Endothelial cell of umbilical vein (primary cell): Measurements from ENCODE around the gene ANGEL1. TPM values are rescaled to one million over a fixed set of nuclear protein-coding genes. Genes with fewer than 3 reads are reported as not detected.

Source experiments
- BruUV-seq: library from RNA; stranded (reverse); fragments of 400-500 nt; replicated peaks from 2 replicates; lab custom pipeline; 2021; lab: Mats Ljungman, UMichigan
- CTCF ChIA-PET: fragments of 300-600, 350-600 bp; sonication (Branson Sonifier 250); formaldehyde crosslinking; loops from one replicate; lab custom pipeline; 2021; ENCODE audit warnings: antibody characterized with exemption, inconsistent platforms; lab: Charles Lee
- POLR2A ChIA-PET: fragments of 300-600, 350-600 bp; sonication (Branson Sonifier 250); formaldehyde crosslinking; loops from one replicate; lab custom pipeline; 2021; ENCODE audit warnings: antibody characterized with exemption, inconsistent platforms; lab: Charles Lee
- DNase-seq: peaks from one replicate; pipeline ENCODE4 v3.0.0-alpha.2; 2011; ENCODE audit warnings: low read depth, low spot score
- FAIRE-seq: peaks from 2 replicates; lab custom pipeline; 2011; peaks lifted over from hg19 to GRCh38; lab: Jason Lieb, UNC
- H2AFZ ChIP-seq: 2 replicates; pipeline ENCODE4 v1.6.0; 2012; ENCODE audit warnings: low read depth, low read length, control low read depth, inconsistent platforms
- H3K27ac ChIP-seq: 2 replicates; pipeline ENCODE4 v1.5.1; 2011; ENCODE audit warnings: low read depth, mild to moderate bottlenecking, control low read depth, low read length, moderate library complexity; ENCODE audit not compliant: insufficient read depth
- H3K27me3 ChIP-seq, 2 experiments: 2 replicates each; pipeline versions ENCODE4 v1.6.0 to v1.6.1; 2011; ENCODE audit warnings: low read length in 2 of 2, mixed read lengths in 1 of 2; ENCODE audit not compliant: control insufficient read depth in 2 of 2, insufficient read depth in 2 of 2
- H3K36me3 ChIP-seq, 2 experiments: 2 replicates in 1 of 2; 3 replicates in 1 of 2; pipeline ENCODE4 v1.5.1; 2011; ENCODE audit warnings: low read length in 2 of 2, mild to moderate bottlenecking in 1 of 2, moderate library complexity in 1 of 2; ENCODE audit not compliant: control insufficient read depth in 2 of 2, insufficient read depth in 2 of 2; ENCODE audit errors: extremely low read depth in 1 of 2
- H3K4me1 ChIP-seq: 3 replicates; pipeline ENCODE4 v1.5.1; 2011; ENCODE audit warnings: mild to moderate bottlenecking, low read length; ENCODE audit not compliant: control insufficient read depth, insufficient read depth; ENCODE audit errors: extremely low read depth
- H3K4me2 ChIP-seq: 2 replicates; pipeline ENCODE4 v1.6.1; 2011; ENCODE audit warnings: low read length, control low read depth, mixed read lengths; ENCODE audit not compliant: insufficient read depth
- H3K4me3 ChIP-seq, 3 experiments: fragments of 200-600 bp in 1 of 3; sonication (generic), shearing (Covaris generic) in 1 of 3; replicated peaks in 1 of 3; 2 replicates each; pipeline ENCODE4 v1.5.1; 2011 to 2016; ENCODE audit warnings: control low read depth in 3 of 3, low read length in 3 of 3, mild to moderate bottlenecking in 2 of 3, inconsistent platforms in 1 of 3, low read depth in 1 of 3, moderate library complexity in 1 of 3; ENCODE audit not compliant: insufficient read depth in 1 of 3
- H3K79me2 ChIP-seq: 2 replicates; pipeline ENCODE4 v1.6.0; 2012; ENCODE audit warnings: low read length, inconsistent platforms; ENCODE audit not compliant: control insufficient read depth, insufficient read depth
- H3K9ac ChIP-seq: replicated peaks from 2 replicates; pipeline ENCODE3; 2011; ENCODE audit warnings: low read length, control low read depth; ENCODE audit not compliant: insufficient read depth; ENCODE audit errors: extremely low read depth
- H3K9me1 ChIP-seq: replicated peaks from 3 replicates; pipeline ENCODE4 v1.6.0; 2011; ENCODE audit warnings: mild to moderate bottlenecking, low read length; ENCODE audit not compliant: control insufficient read depth, insufficient read depth; ENCODE audit errors: extremely low read depth
- H3K9me3 ChIP-seq: replicated peaks from 2 replicates; pipeline ENCODE4 v1.5.1; 2012; ENCODE audit warnings: low read length, inconsistent platforms; ENCODE audit not compliant: control insufficient read depth, insufficient read depth
- H4K20me1 ChIP-seq: replicated peaks from 2 replicates; pipeline ENCODE3; 2011; ENCODE audit warnings: mild to moderate bottlenecking, low read length; ENCODE audit not compliant: control insufficient read depth, insufficient read depth; ENCODE audit errors: extremely low read depth
- CTCF ChIP-seq, 2 donors: IDR thresholded peaks; 1 replicate in 1 of 2; 2 replicates in 1 of 2; pipeline ENCODE4 v1.5.1; 2011; ENCODE audit warnings: low read length in 2 of 2, mild to moderate bottlenecking in 2 of 2, moderate library complexity in 2 of 2, control low read depth in 1 of 2, inconsistent platforms in 1 of 2, low read depth in 1 of 2; ENCODE audit not compliant: insufficient read depth in 1 of 2; ENCODE audit errors: extremely low read depth in 1 of 2
- EZH2 ChIP-seq: IDR thresholded peaks from 2 replicates; pipeline ENCODE4 v1.6.1; 2012; ENCODE audit warnings: borderline replicate concordance, low read depth, mild to moderate bottlenecking, moderate library complexity, low read length, inconsistent platforms; ENCODE audit not compliant: severe bottlenecking
- FOS ChIP-seq: IDR thresholded peaks from 2 replicates; pipeline ENCODE4 v1.6.1; 2011; ENCODE audit warnings: mild to moderate bottlenecking, low read length, moderate library complexity, borderline replicate concordance; ENCODE audit not compliant: insufficient read depth
- MAX ChIP-seq: IDR thresholded peaks from 2 replicates; pipeline ENCODE4 v1.6.1; 2011; ENCODE audit not compliant: insufficient read depth, insufficient read length
- MYC ChIP-seq: IDR thresholded peaks from one replicate; pipeline ENCODE4 v1.6.1; 2011; ENCODE audit warnings: mild to moderate bottlenecking, low read depth, low read length
- POLR2A ChIP-seq: IDR thresholded peaks from 2 replicates; pipeline ENCODE4 v1.6.1; 2012; ENCODE audit warnings: low read depth, mild to moderate bottlenecking, control low read depth, low read length
- POLR2AphosphoS5 ChIP-seq: IDR thresholded peaks from 2 replicates; pipeline ENCODE4 v1.6.1; 2012; ENCODE audit warnings: low read depth, mild to moderate bottlenecking, control low read depth, low read length, moderate library complexity; ENCODE audit not compliant: insufficient read depth
- dilution Hi-C: fragments of 300-500 bp; cut with MboI; formaldehyde crosslinking; loops from one replicate; pipeline ENCODE4 v1.15.0; 2019; ENCODE audit warnings: low sequenced_read_pairs; ENCODE audit not compliant: extremely low pct_ligation_motif_present
- intact Hi-C: fragments of 100-400 bp; cut with micrococcal nuclease; formaldehyde crosslinking; loops from one replicate; pipeline ENCODE4 v1.10.0; 2022
- polyA plus RNA-seq, 4 experiments: library from polyadenylated mRNA; depleted of rRNA in 3 of 4; stranded (reverse) in 3 of 4; unstranded in 1 of 4; fragments of >200 nt; gene quantifications; 2 replicates each; pipeline versions ENCODE4 v1.2.1 to v1.2.3, GENCODE V29; 2011 to 2012; ENCODE audit warnings: missing spikeins in 1 of 4
- total RNA-seq: library from RNA; stranded (reverse); gene quantifications from 2 replicates; pipeline ENCODE4 v1.2.3, GENCODE V29; 2021

Gene ANGEL1
- total and polyA plus RNA-seq, 2 donors (not counting 3 experiments of a cell fraction or from before 2014, with no cell fraction given), result 14.8 to 22.0 TPM

- Histone ChIP-seq H3K9ac (no peak overlapping the region), H3K27me3 (peaks cover 0 to 3% of the 10 kb centered on the region in 2 experiments), H3K27ac (no peak overlapping the region), H4K20me1 (no peaks in the 10 kb centered on the region), H3K79me2 (no peaks in the 10 kb centered on the region), H3K4me2 (no peak overlapping the region), H3K9me3 (no peaks in the 10 kb centered on the region), H3K36me3 (no peaks in the 10 kb centered on the region), H2AFZ (no peak overlapping the region), H3K9me1 (no peaks in the 10 kb centered on the region), H3K4me3 (no peak overlapping the region), H3K4me1 (no peaks in the 10 kb centered on the region)
- BruUV-seq, result no TSS peak
- intact Hi-C loops, result no loop called here
- TF ChIP-seq POLR2AphosphoS5 (no peak), FOS (no peak), MAX (no peak), MYC (no peak), POLR2A (no peak), EZH2 (no peak), CTCF (IDR thresholded peaks at IDR 0.05; ENCODE audit: extremely low read depth in 1 of 2, insufficient read depth in 1 of 2, low read depth in 1 of 2, low read length in 2 of 2) (no peak)
- DNase-seq (no peak), FAIRE-seq (no peak)
- ChIA-PET POLR2A (no interaction called here), CTCF (no interaction called here)
- dilution Hi-C loops, result no loop called here
Measured at GRCh38 chr14:76832503-76832988, 19.9 kb upstream of the ANGEL1 start.
